GM18861 (cell line): ENCODE results near the gene PLEKHG2.

Experiments used
- ATAC-seq: cut with Tn5 transposase; IDR thresholded peaks from one replicate; pipeline ENCODE4 v1.9.1; 2021; ENCODE audit not compliant: unreplicated experiment

PLEKHG2 gene

DNA sequence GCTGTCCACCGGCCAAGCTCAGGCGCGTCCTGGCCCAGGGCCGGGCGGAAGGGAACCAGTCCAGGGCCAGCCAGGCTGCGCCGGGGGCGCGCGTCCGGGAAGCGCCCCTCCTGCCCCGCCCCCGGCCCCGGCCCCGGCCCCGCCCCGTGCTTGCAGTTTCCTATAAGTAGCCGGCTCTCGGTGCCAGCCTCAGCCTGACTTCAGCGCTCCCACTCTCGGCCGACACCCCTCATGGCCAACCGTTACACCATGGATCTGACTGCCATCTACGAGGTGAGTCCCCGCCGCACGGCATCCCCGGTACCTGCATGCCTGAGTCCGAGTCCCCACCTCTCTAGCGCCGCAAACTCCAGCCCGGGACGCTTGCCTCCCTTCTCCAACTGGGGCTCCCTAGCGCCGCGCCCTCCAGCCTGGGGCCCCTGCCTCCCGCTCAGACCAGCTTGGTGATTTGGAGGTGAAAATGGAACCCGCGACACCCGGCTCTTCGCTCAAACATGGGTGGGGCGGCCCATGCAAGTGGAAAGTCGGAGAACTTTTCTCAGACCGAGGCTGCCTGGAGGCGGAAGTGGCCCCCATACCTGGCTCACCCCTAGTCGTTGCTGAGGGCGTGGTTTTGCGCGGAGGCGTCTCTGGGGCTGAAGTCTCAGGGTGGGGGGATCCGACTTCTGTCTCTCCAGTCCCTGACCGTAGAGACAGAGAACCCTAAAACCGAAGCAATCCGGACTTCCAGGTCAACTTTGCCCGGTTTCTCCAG lies 5.6 kb upstream of the PLEKHG2 start, which contains the start of gene ZFP36:
Gene ZFP36, plus strand, starts transcription at position 192 of the 754 bp plus-strand sequence. Its CDS starts 58 bp downstream, at position 250.
- ATAC-seq, result no peak

DNA sequence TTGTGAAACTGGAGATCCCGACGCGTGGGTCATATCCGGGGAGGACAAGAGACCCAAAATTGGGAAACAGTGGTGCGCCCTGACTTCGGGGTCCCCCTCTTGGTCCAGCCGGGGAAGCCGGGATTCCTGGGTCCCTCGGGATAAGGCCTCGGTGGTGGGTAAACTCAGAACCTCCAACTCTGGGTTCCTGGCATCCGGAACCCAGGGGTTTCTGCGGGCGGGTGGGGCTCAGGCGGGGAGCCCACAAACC lies 5.1 kb upstream of the PLEKHG2 start:
- no peak for ATAC-seq

DNA sequence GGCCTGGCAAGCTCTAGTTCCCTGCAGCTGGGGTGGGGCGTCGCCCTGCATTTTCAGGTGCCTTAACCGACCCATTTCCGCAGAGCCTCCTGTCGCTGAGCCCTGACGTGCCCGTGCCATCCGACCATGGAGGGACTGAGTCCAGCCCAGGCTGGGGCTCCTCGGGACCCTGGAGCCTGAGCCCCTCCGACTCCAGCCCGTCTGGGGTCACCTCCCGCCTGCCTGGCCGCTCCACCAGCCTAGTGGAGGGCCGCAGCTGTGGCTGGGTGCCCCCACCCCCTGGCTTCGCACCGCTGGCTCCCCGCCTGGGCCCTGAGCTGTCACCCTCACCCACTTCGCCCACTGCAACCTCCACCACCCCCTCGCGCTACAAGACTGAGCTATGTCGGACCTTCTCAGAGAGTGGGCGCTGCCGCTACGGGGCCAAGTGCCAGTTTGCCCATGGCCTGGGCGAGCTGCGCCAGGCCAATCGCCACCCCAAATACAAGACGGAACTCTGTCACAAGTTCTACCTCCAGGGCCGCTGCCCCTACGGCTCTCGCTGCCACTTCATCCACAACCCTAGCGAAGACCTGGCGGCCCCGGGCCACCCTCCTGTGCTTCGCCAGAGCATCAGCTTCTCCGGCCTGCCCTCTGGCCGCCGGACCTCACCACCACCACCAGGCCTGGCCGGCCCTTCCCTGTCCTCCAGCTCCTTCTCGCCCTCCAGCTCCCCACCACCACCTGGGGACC lies 4.6 kb upstream of the PLEKHG2 start:
- no peak for ATAC-seq

DNA sequence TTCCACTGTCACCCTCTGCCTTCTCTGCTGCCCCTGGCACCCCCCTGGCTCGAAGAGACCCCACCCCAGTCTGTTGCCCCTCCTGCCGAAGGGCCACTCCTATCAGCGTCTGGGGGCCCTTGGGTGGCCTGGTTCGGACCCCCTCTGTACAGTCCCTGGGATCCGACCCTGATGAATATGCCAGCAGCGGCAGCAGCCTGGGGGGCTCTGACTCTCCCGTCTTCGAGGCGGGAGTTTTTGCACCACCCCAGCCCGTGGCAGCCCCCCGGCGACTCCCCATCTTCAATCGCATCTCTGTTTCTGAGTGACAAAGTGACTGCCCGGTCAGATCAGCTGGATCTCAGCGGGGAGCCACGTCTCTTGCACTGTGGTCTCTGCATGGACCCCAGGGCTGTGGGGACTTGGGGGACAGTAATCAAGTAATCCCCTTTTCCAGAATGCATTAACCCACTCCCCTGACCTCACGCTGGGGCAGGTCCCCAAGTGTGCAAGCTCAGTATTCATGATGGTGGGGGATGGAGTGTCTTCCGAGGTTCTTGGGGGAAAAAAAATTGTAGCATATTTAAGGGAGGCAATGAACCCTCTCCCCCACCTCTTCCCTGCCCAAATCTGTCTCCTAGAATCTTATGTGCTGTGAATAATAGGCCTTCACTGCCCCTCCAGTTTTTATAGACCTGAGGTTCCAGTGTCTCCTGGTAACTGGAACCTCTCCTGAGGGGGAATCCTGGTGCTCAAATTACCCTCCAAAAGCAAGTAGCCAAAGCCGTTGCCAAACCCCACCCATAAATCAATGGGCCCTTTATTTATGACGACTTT lies 3.9 kb upstream of the PLEKHG2 start:
- ATAC-seq, result no peak

DNA sequence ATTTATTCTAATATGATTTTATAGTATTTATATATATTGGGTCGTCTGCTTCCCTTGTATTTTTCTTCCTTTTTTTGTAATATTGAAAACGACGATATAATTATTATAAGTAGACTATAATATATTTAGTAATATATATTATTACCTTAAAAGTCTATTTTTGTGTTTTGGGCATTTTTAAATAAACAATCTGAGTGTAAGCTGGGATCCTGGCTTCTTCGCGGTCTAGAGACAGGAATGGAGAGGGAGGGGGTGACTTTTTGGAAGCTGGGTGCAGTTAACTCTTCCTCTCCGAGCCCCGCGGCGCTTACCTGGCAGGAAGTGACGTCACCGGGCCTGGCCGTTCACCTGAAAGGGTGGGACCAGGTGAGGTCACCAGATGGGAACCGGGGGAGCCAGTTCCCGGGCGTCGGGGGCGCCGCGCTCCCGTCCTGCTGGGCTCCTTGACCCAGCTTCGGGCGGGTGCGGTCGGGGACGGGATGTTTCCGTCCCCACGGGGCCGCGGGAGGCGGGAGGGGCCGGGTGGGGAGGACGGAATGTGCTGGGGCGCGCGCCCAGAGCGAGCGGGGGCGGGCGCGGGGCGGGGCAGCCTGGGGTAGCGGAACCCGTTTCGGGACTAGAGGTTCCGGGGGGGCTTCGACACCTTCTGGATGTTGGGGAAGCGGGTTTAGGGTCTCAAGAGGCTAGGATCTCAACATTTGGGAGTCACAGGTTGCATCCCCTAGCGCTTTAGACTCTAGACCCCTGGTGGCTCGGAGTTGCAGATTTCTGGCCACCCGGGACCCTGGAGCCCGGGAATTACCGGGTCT lies 3.1 kb upstream of the PLEKHG2 start:
- no peak for ATAC-seq

DNA sequence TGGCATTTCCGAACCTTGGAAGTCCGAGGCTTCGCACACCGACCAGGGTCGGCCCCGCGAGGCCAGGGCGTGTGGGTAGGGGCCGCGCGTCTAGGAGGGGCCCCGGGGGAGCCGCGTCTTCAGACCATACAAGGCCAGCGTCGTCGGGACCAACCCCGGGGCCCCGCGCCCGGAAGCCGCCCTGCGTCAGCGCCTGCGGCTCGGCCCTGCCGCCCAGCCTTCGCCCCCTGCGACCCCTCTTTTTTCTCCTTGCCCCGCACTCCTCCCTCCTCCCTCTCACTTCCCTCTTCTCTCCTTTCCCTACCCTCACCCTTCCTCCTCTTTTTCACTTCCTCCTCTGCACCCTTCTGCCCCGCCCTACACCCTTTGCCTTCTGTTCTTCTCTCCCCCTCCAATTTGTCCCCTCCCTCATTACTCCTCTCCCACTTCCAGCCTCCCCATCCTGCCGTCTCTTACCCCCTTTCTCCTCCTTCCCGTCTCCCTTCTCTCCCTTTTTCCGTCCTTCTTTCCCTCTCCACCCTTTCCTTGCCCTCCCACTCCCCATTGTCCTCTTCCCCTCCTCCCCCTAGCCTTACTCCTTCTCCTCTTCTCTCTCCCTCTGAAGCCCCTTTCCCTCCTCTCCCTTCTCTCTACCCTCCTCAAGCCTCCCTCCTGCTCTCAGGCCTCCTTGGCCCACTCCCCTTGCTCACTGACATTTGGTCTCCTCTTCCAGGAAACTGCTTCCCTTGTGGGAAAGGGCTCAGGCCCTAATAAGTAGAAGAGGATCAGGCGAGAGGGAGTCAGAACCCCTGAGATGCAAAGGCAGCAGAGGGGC lies 2.2 kb upstream of the PLEKHG2 start:
- no peak for ATAC-seq

DNA sequence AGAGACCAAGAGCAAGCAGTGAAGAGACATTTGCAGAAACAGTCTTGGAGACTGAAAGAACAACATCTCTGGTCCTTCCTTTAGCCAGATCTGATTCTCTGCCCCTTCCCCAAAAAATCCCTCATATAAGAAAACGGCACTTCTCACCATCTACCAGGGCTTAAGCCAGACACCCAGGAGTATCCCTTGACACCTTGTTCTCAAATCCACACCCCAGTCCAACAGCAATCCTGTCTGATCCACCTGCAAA lies 1.7 kb upstream of the PLEKHG2 start:
- ATAC-seq, result no peak

DNA sequence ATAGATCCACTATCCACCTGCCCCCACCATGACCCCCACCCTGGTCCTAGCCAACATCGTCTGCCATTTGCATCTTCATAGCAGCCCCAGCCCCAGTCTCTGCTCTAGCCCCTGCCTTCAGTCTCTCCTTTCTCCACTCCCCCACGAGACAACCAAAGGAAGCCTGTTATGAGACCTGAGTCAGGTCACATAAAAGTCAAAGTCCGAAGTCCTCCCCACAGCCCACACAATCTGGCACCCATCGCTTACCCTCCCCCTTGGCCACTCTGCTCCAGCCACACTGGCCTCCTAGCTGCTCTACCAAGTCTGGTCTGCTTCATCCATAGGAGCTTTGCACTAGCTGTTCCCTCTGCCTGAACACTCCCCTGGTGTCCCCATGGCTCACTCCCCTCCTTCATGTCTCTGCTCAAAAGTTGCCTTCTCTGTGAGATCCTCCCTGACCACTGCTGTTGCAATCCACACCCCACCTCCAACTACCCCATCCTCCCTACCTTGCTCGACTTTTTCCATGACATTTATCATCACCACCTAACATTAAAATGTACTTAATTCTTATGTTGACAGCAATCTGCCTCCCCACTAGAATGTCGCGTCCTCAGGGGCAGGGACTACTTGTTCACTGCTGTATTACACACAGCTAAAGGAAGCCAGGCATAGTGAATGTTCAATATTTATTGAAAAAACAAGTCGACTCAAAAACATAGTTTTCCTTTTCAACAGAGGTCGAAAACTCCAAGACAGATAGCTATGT lies 1.2 kb upstream of the PLEKHG2 start:
- ATAC-seq, result no peak

DNA sequence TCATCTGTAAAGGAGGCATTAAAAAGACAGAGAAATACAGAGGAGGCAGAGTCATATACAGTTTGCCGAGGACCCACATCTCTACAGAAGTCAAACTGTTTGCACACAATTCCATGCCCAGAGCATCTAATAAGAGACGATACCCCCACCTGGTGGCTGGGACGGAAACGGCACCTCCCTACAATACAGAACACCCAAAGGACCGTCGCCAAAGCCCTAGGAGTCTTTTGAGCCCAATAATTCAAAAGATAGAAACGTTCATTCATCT lies 703 bp upstream of the PLEKHG2 start:
- ATAC-seq, result peak; percentile 26

DNA sequence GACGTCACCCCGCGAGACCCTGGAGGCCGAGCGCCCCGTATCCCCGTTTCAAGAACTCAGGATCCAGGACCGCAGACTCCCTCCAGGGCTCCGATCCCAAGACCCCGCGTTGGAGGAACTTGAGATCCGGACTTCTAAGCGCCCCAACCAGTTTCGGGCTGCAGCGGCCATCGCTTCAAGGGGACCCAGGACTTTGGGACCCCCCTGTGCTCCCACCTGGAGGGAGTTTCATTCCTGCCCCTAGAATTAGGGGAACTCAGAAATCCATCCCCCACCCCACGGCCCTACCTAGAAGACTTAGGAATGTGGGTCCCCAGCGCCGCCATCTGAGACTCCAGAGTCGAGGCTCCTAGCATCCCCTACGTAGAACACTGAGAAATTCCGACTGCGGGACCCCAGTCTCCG lies 400 bp downstream of the PLEKHG2 start:
- no peak for ATAC-seq

DNA sequence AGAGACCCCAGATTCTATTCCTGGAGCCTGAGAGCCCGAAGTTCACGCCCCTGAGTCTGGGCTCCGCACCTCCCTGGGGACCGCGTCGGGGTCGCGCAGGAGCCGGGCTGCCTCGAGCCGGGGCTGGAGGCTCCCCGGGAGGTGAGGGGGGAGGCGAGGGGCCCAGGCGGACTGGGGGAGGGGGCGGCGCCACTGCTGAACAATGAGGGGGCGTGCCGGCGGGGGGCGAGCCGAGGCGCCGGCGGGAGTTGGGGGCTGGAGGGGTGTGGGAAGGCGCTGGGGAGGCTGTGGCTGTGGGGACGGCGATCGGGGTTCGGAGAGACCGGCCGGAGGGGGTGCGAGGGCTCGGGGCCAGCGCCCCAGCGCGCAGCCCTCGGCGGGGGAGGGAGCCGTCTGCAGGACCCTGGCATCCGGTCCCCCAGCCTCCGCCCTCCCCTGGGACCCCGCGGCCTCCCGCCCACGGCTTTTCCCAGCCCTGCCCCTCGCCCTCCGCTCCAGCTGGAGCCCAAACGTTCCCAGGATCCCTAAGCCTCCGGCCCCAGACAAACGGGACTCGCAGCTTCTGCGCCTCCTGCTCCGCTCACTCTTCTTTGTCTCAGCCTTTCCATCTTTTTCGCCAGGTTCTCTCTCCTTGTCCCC lies 922 bp downstream of the PLEKHG2 start:
- no peak for ATAC-seq

DNA sequence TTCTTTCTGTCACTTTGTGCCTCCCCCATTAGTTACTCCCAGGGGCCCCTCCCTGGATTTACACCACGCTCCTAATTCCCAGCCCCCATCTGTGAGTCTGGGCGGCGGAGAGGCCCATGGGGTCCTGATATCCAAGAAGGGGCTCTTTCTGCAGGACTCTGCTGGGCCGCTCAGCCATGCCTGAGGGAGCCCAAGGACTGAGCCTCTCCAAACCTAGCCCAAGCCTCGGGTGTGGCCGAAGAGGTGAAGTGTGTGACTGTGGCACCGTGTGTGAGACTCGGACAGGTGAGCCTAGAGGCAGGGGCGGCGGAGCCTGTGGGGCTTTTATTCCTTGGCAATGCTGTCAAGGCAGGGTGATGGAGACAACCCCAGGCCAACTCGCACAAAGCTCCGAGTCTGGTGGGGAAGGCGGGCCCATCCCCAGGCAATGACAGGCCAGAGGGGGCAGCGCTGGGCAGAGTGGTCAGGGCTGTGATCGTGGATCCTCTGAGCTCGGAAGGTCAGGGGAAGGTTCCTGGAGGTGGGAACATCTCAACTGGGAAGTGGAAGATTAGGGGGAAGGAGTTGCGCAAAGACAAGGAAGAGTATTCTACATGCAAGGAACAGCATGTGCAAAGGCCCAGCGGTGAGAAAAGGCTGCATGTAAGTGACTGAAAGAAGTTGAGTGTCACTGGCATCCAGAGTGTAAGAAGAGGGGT lies 1.6 kb downstream of the PLEKHG2 start:
- no peak for ATAC-seq

DNA sequence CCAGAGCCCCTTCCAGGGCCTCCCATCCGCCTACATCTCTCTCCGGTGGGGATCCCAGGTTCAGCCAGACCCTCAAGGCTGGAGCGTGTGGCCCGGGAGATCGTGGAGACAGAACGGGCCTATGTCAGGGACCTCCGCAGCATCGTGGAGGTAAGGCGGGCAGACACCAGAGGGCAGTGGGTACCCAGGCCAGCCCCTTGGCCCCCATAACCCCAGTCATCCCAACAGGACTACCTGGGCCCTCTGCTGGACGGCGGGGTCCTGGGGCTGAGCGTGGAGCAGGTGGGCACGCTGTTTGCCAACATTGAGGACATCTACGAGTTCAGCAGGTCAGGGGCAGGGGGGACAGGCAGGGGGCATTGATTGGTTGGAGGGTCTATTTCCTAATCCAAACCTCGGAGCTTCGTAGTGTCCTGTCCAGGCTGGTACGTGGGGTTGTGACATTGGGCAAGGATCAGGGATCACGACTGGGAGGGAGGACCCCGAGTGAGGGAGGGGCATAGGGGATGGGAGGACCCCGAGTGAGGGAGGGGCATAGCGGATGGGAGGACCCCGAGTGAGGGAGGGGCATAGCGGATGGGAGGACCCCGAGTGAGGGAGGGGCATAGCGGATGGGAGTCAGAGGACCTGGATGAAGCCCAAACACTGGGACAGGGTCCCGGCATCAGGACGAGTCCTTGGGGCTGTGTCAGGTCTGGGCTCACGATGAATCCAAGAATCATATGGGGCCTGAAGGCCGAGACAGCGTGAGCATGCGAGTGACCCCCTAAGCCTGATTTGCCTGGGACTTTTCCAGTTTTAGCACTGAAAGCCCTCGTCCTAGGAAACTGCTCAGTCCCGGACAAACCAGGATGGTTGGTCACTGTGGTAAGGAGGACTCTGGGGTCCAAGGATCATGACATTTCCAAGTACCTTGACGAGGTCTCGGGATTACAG lies 2.9 kb downstream of the PLEKHG2 start:
- ATAC-seq, result no peak

DNA sequence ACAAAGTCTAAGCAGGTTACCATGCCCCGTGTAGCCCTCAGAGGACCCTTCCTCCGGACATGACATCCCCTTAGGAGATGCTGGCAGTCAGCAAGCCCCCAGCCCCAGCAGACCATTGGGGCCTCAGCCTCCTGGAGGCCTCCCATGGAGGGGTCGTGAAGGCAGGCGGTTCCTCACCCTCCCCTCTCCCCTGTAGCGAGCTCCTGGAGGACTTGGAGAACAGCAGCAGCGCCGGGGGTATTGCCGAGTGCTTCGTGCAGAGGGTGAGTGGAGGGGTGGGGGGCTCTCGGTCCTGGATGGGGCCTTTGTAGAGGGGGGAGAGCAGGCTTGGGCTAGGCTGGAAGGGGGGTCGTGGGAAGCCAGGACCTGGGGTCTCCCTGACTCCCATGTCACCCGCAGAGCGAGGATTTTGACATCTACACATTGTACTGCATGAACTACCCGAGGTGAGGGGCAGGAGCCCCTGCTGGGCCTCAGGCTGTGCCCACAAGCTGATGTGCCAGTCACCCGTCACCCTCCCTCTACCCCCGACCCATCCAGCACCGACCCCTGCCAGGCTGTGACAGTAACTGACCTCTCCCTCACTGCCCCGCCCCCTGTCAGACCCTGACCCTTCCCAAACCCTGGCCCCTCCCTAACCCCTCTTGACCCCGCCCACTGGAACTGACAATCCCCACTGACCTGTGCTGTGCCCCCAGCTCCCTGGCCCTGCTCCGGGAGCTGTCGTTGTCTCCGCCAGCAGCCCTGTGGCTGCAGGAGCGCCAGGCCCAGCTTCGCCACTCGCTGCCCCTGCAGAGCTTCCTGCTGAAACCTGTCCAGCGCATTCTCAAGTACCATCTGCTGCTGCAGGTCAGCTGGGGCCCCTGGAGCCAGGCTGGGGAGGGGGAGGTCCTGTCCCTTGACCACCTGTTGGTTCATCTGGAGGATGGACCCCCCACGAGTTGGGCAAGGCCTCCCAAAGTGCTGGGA lies 4.0 kb downstream of the PLEKHG2 start:
- ATAC-seq, result no peak

DNA sequence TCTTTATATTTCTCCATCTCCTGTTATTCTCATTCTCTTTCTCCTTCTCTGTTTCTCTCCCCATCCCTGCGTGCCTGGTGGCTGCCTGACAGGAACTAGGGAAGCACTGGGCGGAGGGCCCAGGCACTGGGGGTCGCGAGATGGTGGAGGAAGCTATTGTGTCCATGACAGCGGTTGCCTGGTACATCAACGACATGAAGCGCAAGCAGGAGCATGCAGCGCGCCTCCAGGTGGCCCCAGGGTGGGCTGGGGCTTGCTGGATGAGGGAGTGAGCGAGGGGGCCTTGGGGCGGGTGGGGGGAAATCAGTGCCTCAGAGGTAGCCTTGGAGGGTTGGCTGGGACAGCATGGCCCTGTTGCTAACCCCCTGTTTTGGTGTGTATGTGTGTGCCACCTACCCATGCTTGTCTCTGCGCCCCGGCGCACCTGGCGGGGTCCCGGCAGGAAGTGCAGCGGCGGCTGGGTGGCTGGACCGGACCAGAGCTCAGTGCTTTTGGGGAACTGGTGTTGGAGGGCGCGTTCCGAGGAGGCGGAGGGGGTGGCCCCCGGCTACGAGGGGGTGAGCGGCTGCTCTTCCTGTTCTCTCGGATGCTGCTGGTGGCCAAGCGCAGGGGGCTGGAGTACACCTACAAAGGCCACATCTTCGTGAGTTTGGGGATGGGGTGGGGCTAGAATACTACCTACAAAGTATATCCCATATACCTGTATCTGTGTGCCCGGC lies 5.2 kb downstream of the PLEKHG2 start:
- ATAC-seq, result no peak

DNA sequence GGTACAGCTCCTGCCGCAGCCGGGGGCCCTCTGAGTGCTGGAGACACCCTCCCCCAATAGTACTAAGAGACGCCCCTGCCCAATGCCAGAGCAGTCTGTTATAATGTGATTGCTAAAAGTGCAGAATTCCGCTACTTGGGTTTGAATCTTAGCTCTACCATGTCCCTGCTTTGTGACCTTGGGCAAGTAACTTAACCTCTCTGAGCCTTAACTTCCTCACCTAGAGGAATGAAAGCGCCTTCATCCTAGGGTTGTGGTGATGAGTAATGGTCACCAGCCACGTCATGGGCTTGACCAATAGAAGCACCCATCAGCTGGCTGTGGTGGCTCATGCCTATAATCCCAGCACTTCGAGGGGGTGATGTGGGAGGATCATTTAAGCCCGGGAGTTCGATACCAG lies 6.5 kb downstream of the PLEKHG2 start:
- no peak for ATAC-seq
